Ishikawa (cell line): ENCODE results near the gene NTRK3.

Experiments
- CEBPB ChIP-seq: IDR thresholded peaks from 2 replicates; pipeline ENCODE4 v1.6.1; 2012
- EGR1 ChIP-seq: IDR thresholded peaks from 2 replicates; pipeline ENCODE4 v1.6.1; 2012
- EP300 ChIP-seq: IDR thresholded peaks from 2 replicates; pipeline ENCODE4 v1.6.1; 2012; ENCODE audit warnings: borderline replicate concordance
- FOXM1 ChIP-seq: IDR thresholded peaks from 2 replicates; pipeline ENCODE4 v1.6.1; 2012; ENCODE audit warnings: low read depth, borderline replicate concordance
- NFIC ChIP-seq: IDR thresholded peaks from 2 replicates; pipeline ENCODE4 v1.6.1; 2012
- RAD21 ChIP-seq: IDR thresholded peaks from 2 replicates; pipeline ENCODE4 v1.6.1; 2012; ENCODE audit warnings: low read depth
- TAF1 ChIP-seq: IDR thresholded peaks from 2 replicates; pipeline ENCODE4 v1.6.1; 2012; ENCODE audit warnings: low read depth, mild to moderate bottlenecking
- TEAD4 ChIP-seq: IDR thresholded peaks from 2 replicates; pipeline ENCODE4 v1.6.1; 2012
- YY1 ChIP-seq: IDR thresholded peaks from 2 replicates; pipeline ENCODE4 v1.6.1; 2012; ENCODE audit warnings: low read depth
- ZBTB7A ChIP-seq: IDR thresholded peaks from 2 replicates; pipeline ENCODE4 v1.6.1; 2012; ENCODE audit warnings: low read depth
- TF ChIP-seq, protein P1 (sequence below): IDR thresholded peaks from 2 replicates; pipeline ENCODE4 v1.6.1; 2012
- TF ChIP-seq, protein P2 (sequence below): IDR thresholded peaks from 2 replicates; pipeline ENCODE4 v1.6.1; 2012; ENCODE audit warnings: low read depth, mild to moderate bottlenecking
- TF ChIP-seq, protein P3 (sequence below): IDR thresholded peaks from 2 replicates; pipeline ENCODE4 v1.6.1; 2012

DNA sequence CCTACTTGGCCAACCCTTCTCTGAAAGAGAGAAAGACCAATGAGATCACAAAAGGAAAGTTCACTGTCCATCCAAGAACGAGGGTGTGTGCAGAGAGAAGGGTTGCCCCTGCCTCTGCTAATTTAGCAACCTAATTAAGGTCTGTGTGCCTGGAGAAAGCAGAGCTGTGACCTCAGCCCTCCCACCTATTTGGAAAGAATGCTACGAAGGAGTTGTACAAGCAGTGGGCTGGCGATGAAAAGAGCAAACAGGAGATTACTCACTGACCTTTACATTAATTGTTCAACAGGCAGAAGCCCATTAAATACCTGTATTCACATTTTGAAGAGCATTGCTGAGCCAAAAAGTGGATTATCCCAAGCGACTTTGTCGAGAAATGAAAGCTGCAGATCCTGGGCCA is 314.9 kb downstream of the NTRK3 start:
- TF ChIP-seq EGR1 (no peak), CEBPB (no peak), YY1 (no peak), TAF1 (no peak), NFIC (no peak), EP300 (no peak), FOXM1 (no peak), RAD21 (no peak), TEAD4 (no peak), ZBTB7A (no peak)
- TF ChIP-seq, protein P1, sequence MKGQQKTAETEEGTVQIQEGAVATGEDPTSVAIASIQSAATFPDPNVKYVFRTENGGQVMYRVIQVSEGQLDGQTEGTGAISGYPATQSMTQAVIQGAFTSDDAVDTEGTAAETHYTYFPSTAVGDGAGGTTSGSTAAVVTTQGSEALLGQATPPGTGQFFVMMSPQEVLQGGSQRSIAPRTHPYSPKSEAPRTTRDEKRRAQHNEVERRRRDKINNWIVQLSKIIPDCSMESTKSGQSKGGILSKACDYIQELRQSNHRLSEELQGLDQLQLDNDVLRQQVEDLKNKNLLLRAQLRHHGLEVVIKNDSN, result no peak
- TF ChIP-seq, protein P2, sequence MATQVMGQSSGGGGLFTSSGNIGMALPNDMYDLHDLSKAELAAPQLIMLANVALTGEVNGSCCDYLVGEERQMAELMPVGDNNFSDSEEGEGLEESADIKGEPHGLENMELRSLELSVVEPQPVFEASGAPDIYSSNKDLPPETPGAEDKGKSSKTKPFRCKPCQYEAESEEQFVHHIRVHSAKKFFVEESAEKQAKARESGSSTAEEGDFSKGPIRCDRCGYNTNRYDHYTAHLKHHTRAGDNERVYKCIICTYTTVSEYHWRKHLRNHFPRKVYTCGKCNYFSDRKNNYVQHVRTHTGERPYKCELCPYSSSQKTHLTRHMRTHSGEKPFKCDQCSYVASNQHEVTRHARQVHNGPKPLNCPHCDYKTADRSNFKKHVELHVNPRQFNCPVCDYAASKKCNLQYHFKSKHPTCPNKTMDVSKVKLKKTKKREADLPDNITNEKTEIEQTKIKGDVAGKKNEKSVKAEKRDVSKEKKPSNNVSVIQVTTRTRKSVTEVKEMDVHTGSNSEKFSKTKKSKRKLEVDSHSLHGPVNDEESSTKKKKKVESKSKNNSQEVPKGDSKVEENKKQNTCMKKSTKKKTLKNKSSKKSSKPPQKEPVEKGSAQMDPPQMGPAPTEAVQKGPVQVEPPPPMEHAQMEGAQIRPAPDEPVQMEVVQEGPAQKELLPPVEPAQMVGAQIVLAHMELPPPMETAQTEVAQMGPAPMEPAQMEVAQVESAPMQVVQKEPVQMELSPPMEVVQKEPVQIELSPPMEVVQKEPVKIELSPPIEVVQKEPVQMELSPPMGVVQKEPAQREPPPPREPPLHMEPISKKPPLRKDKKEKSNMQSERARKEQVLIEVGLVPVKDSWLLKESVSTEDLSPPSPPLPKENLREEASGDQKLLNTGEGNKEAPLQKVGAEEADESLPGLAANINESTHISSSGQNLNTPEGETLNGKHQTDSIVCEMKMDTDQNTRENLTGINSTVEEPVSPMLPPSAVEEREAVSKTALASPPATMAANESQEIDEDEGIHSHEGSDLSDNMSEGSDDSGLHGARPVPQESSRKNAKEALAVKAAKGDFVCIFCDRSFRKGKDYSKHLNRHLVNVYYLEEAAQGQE, result no peak
- TF ChIP-seq, protein P3, sequence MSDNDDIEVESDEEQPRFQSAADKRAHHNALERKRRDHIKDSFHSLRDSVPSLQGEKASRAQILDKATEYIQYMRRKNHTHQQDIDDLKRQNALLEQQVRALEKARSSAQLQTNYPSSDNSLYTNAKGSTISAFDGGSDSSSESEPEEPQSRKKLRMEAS, result no peak
